Activated CD8-positive, alpha-beta memory T cell treated with anti-CD3 and anti-CD28 coated beads, Interleukin-2, amount 50 U/mL, for 1 hour (primary cell): Measurements from ENCODE around the gene KRTAP10-11.
"Not testable (repeated sequence)": the region's sequence is repeated elsewhere in the genome, so short reads cannot be mapped to it uniquely, and the experiment has no call there.

Experiments
- DNase-seq: peaks from one replicate; pipeline ENCODE4 v3.0.0-alpha.2; 2020; ENCODE audit errors: extremely low read depth

The KRTAP10-11 gene

GRCh38 chr21:44646366-44647221 is at the start of gene KRTAP10-11:
Gene KRTAP10-11 (plus strand): TSS chr21:44646414. CDS start chr21:44646459, 45 bp downstream.
- not testable (repeated sequence) for DNase-seq

GRCh38 chr21:44598061-44598460 is 48.2 kb upstream of the KRTAP10-11 start:
- DNase-seq: no peak

- DNase-seq: no peak
Observed at GRCh38 chr21:44599264-44600029, 46.8 kb upstream of the KRTAP10-11 start.

GRCh38 chr21:44600118-44600978 is 45.9 kb upstream of the KRTAP10-11 start, which contains the start of gene KRTAP10-7:
Gene KRTAP10-7 (plus strand): TSS chr21:44600597. CDS start chr21:44600622, 25 bp downstream.
- not testable (repeated sequence) for DNase-seq

- DNase-seq: not testable (repeated sequence)
Observed at GRCh38 chr21:44601091-44601490, 45.1 kb upstream of the KRTAP10-11 start.

- DNase-seq: no peak
Observed at GRCh38 chr21:44601596-44602462, 44.4 kb upstream of the KRTAP10-11 start.

- no peak for DNase-seq
Observed at GRCh38 chr21:44602463-44602850, 43.8 kb upstream of the KRTAP10-11 start.

- no peak for DNase-seq
Observed at GRCh38 chr21:44603109-44603875, 42.9 kb upstream of the KRTAP10-11 start.

- no peak for DNase-seq
Observed at GRCh38 chr21:44603911-44604310, 42.3 kb upstream of the KRTAP10-11 start.

GRCh38 chr21:44606495-44606894 is 39.7 kb upstream of the KRTAP10-11 start:
- no peak for DNase-seq

GRCh38 chr21:44609193-44609592 is 37.0 kb upstream of the KRTAP10-11 start:
- DNase-seq: no peak

- not testable (repeated sequence) for DNase-seq
Observed at GRCh38 chr21:44610157-44610843, 35.9 kb upstream of the KRTAP10-11 start.

- no peak for DNase-seq
Observed at GRCh38 chr21:44611551-44611950, 34.7 kb upstream of the KRTAP10-11 start.

- no peak for DNase-seq
Observed at GRCh38 chr21:44612029-44612486, 34.2 kb upstream of the KRTAP10-11 start, which contains the start of gene KRTAP10-8. Gene KRTAP10-8 (plus strand): TSS chr21:44612079. CDS start chr21:44612101, 22 bp downstream.

GRCh38 chr21:44612669-44613229 is 33.5 kb upstream of the KRTAP10-11 start:
- no peak for DNase-seq

GRCh38 chr21:44613386-44614155 is 32.6 kb upstream of the KRTAP10-11 start:
- DNase-seq: no peak

- no peak for DNase-seq
Observed at GRCh38 chr21:44614161-44614631, 32.0 kb upstream of the KRTAP10-11 start.

- no peak for DNase-seq
Observed at GRCh38 chr21:44614961-44615391, 31.2 kb upstream of the KRTAP10-11 start.
